Neural cell (in vitro differentiated cells): ENCODE measurements around the gene MUSK. TPM values are rescaled to one million over a fixed set of nuclear protein-coding genes. Genes with fewer than 3 reads are reported as not detected.

Source experiments
- H2AFZ ChIP-seq: fragments of 200-600, 300-800 bp; sonication (generic), shearing (Covaris generic); 2 replicates; pipeline ENCODE4 v1.6.0; 2014; ENCODE audit warnings: low read depth, mild to moderate bottlenecking, antibody characterized with exemption, low read length, moderate library complexity
- H3F3A ChIP-seq: fragments of 200-600 bp; shearing (Covaris generic); 2 replicates; pipeline ENCODE4 v1.6.1; 2016; ENCODE audit warnings: mild to moderate bottlenecking, moderate library complexity, mixed read lengths, antibody characterized with exemption, low read length; ENCODE audit not compliant: insufficient read depth, poor library complexity, severe bottlenecking
- H3K27ac ChIP-seq: fragments of 200-600, 300-800 bp; sonication (generic), shearing (Covaris generic); 2 replicates; pipeline ENCODE4 v1.5.1; 2014; ENCODE audit warnings: mild to moderate bottlenecking, low read length, moderate library complexity
- H3K27me3 ChIP-seq: fragments of 300-800, 200-600 bp; sonication (generic), shearing (Covaris generic); 2 replicates; pipeline ENCODE4 v1.6.0; 2014; ENCODE audit warnings: mild to moderate bottlenecking, low read depth, low read length, moderate library complexity; ENCODE audit not compliant: insufficient read depth
- H3K36me3 ChIP-seq: fragments of 300-800, 200-600 bp; sonication (generic), shearing (Covaris generic); 2 replicates; pipeline ENCODE4 v1.5.1; 2014; ENCODE audit warnings: mild to moderate bottlenecking, antibody characterized with exemption, low read length, moderate library complexity; ENCODE audit not compliant: insufficient read depth
- H3K4me2 ChIP-seq: fragments of 300-800, 200-600 bp; sonication (generic), shearing (Covaris generic); 2 replicates; pipeline ENCODE4 v1.6.0; 2014; ENCODE audit warnings: mild to moderate bottlenecking, low read length
- H3K4me3 ChIP-seq: fragments of 300-800, 200-600 bp; sonication (generic), shearing (Covaris generic); 2 replicates; pipeline ENCODE4 v1.5.1; 2014; ENCODE audit warnings: mild to moderate bottlenecking, low read length, moderate library complexity
- H3K79me2 ChIP-seq: fragments of 200-600 bp; shearing (Covaris generic); replicated peaks from 2 replicates; pipeline ENCODE4 v1.6.0; 2014; ENCODE audit warnings: mild to moderate bottlenecking, low read length, moderate library complexity; ENCODE audit not compliant: insufficient read depth
- H3K9ac ChIP-seq: fragments of 300-800, 200-600 bp; sonication (generic), shearing (Covaris generic); 2 replicates; pipeline ENCODE4 v1.6.1; 2016; ENCODE audit warnings: mild to moderate bottlenecking, low read length, mixed read lengths
- H3K9me2 ChIP-seq: fragments of 200-600 bp; shearing (Covaris generic); 2 replicates; pipeline ENCODE4 v1.6.1; 2016; ENCODE audit warnings: mild to moderate bottlenecking, low read length, mixed read lengths; ENCODE audit not compliant: insufficient read depth
- H3K9me3 ChIP-seq: fragments of 200-600, 300-800 bp; sonication (generic), shearing (Covaris generic); 2 replicates; pipeline ENCODE4 v1.6.1; 2016; ENCODE audit warnings: mild to moderate bottlenecking, mixed run types, low read length, moderate library complexity, mixed read lengths
- H4K20me1 ChIP-seq: fragments of 200-600 bp; shearing (Covaris generic); 2 replicates; pipeline ENCODE4 v1.6.1; 2016; ENCODE audit warnings: mild to moderate bottlenecking, mixed run types; ENCODE audit not compliant: insufficient read depth
- CTCF ChIP-seq: fragments of 450-650 bp; IDR thresholded peaks from 2 replicates; pipeline ENCODE4 v1.5.1; 2014; ENCODE audit warnings: antibody characterized with exemption, mild to moderate bottlenecking, moderate library complexity; ENCODE audit not compliant: poor library complexity, severe bottlenecking
- EP300 ChIP-seq: fragments of 450-650 bp; conservative IDR thresholded peaks from 2 replicates; pipeline ENCODE4 v1.6.1; 2014; ENCODE audit warnings: antibody characterized with exemption, mild to moderate bottlenecking, moderate library complexity; ENCODE audit not compliant: poor library complexity, severe bottlenecking
- EZH2 ChIP-seq: fragments of 200-600, 300-800 bp; shearing (Covaris generic), sonication (generic); IDR thresholded peaks from 2 replicates; pipeline ENCODE4 v1.6.1; 2014; ENCODE audit warnings: antibody characterized with exemption, low read length, borderline replicate concordance, mild to moderate bottlenecking; ENCODE audit not compliant: insufficient read depth, poor library complexity, severe bottlenecking
- MXI1 ChIP-seq: fragments of 450-650 bp; conservative IDR thresholded peaks from 2 replicates; pipeline ENCODE4 v1.6.1; 2014; ENCODE audit warnings: antibody characterized with exemption, mild to moderate bottlenecking; ENCODE audit not compliant: poor library complexity, severe bottlenecking
- POLR2AphosphoS5 ChIP-seq: IDR thresholded peaks from 2 replicates; pipeline ENCODE4 v1.6.1; 2012
- RAD21 ChIP-seq: fragments of 450-650 bp; conservative IDR thresholded peaks from 2 replicates; pipeline ENCODE4 v1.6.1; 2014; ENCODE audit warnings: antibody characterized with exemption, mild to moderate bottlenecking, moderate library complexity
- REST ChIP-seq: IDR thresholded peaks from 2 replicates; pipeline ENCODE4 v1.6.1; 2012; ENCODE audit warnings: borderline replicate concordance
- SMC3 ChIP-seq: fragments of 450-650 bp; conservative IDR thresholded peaks from 2 replicates; pipeline ENCODE4 v1.6.1; 2014; ENCODE audit warnings: antibody characterized with exemption, mild to moderate bottlenecking, moderate library complexity; ENCODE audit not compliant: poor library complexity
- TAF1 ChIP-seq: IDR thresholded peaks from 2 replicates; pipeline ENCODE4 v1.6.1; 2012; ENCODE audit warnings: low read depth
- polyA plus RNA-seq: library from polyadenylated mRNA; depleted of rRNA; stranded (reverse); fragments of >200 nt; gene quantifications from 2 replicates; pipeline ENCODE4 v1.2.3, GENCODE V29; 2014

Gene MUSK
- polyA plus RNA-seq, 1 donor from 2014 or later = not detected

GRCh38 chr9:110797611-110798010 is 129.0 kb downstream of the MUSK start:
- no peaks in the 10 kb centered on the region for H3K79me2 ChIP-seq
- no peaks in the 10 kb centered on the region for H3K9me3 ChIP-seq
- H3K36me3 ChIP-seq = no peaks in the 10 kb centered on the region
- H3K4me3 ChIP-seq = no peak overlapping the region
- H3K9ac ChIP-seq = no peak overlapping the region
- TF ChIP-seq CTCF = no peak
- no peak for TF ChIP-seq MXI1
- no peak for TF ChIP-seq EP300
- no peak for TF ChIP-seq RAD21
- TF ChIP-seq TAF1 = no peak
- TF ChIP-seq SMC3 = no peak
- TF ChIP-seq EZH2 = no peak
- TF ChIP-seq REST = no peak
- no peak for TF ChIP-seq POLR2AphosphoS5
- no peaks in the 10 kb centered on the region for H3K9me2 ChIP-seq
- no peak overlapping the region for H3K4me2 ChIP-seq
- no peak overlapping the region for H2AFZ ChIP-seq
- H3F3A ChIP-seq = no peaks in the 10 kb centered on the region
- no peaks in the 10 kb centered on the region for H3K27me3 ChIP-seq
- H3K27ac ChIP-seq = no peak overlapping the region
- H4K20me1 ChIP-seq = no peaks in the 10 kb centered on the region

- TF ChIP-seq REST (no peak), MXI1 (no peak), POLR2AphosphoS5 (no peak), CTCF (no peak), EZH2 (no peak), SMC3 (no peak), RAD21 (no peak), EP300 (no peak), TAF1 (no peak)
- Histone ChIP-seq H3K4me2 (no peak overlapping the region), H3F3A (no peaks in the 10 kb centered on the region), H4K20me1 (no peaks in the 10 kb centered on the region), H3K9ac (no peak overlapping the region), H2AFZ (no peak overlapping the region), H3K9me3 (no peaks in the 10 kb centered on the region), H3K9me2 (no peaks in the 10 kb centered on the region), H3K79me2 (no peaks in the 10 kb centered on the region), H3K27ac (no peak overlapping the region), H3K27me3 (no peaks in the 10 kb centered on the region), H3K4me3 (no peak overlapping the region), H3K36me3 (no peaks in the 10 kb centered on the region)
These were observed 130.8 kb downstream of the MUSK start for GRCh38 chr9:110799396-110799795.
